Ovary (tissue), 3 donors: ENCODE results near the gene ENKUR.

Experiments
- CTCF ChIP-seq, 3 donors: fragments of 450-650 bp in 2 of 3; fragments of 200-600 bp in 1 of 3; IDR thresholded peaks; one replicate each; pipeline versions ENCODE4 v1.5.1 to v1.8.0; 2016 to 2022; ENCODE audit warnings: antibody characterized with exemption in 3 of 3, mild to moderate bottlenecking in 1 of 3
- POLR2A ChIP-seq: fragments of 450-650 bp; IDR thresholded peaks from one replicate; pipeline ENCODE4 v1.6.1; 2017; ENCODE audit warnings: antibody characterized with exemption, mild to moderate bottlenecking, moderate library complexity
- donor health status: DM: no; HTN: no; CAD: no.

DNA sequence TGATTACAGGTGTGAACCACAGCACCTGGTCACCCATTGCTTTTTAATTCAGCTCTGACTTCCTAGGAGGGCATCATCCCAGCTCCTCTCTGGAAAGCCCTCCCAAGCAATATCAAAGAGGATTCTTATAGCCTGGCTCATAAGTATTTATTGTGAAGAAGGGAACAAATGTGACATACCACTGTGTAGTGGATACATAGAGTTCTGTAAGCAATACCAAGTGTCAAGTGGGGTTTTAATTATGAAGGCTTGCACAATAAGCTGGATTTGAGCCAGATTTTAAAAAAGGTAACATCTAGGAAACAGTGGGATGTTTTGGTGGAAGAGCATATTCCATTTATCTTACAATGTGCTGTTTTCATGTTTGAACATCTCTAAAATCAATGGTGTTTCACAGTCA lies 44.6 kb downstream of the ENKUR start:
- TF ChIP-seq CTCF (IDR thresholded peaks at IDR 0.05), result no peak
- no peak for TF ChIP-seq POLR2A
